ENCODE measurements around the gene IKZF3.

IKZF3 gene

DNA sequence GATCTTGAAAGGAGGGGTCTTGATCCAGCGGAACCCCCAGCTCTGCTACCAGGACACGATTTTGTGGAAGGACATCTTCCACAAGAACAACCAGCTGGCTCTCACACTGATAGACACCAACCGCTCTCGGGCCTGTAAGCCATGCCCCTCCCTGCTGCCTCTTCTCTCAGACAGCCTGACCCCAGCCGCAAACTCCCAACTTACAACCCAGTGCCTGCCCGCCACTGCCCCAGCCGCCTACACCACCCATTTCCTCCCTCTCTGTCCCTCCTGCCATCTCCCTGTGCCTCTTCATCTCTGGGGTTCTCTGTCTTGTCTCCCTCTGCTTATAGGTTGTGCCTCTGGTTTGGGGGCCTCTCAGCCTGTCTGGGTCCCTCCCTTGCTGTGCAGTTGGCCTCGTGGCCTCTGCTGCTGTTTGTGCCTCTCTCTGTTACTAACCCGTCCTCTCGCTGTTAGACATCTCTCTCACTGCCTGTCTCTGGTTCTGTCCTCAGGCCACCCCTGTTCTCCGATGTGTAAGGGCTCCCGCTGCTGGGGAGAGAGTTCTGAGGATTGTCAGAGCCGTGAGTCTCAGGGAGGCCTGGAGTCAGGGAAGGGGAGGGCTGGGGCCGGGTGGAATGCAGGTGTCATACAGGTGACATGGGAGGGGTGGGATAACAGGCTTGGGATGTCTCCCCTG, 154.7 kb downstream of the IKZF3 start:
- Histone ChIP-seq H3K4me1 (no peaks in the 10 kb centered on the region), H3K27me3 (peaks cover 10% of the 10 kb centered on the region), H3K36me3 (no peaks in the 10 kb centered on the region), H3K9me3 (no peaks in the 10 kb centered on the region), H3K4me3 (ENCODE audit: low read depth, low read length) (no peak overlapping the region)
- no peak for DNase-seq
- no peak for TF ChIP-seq CTCF (IDR thresholded peaks at IDR 0.05; ENCODE audit: low read depth, low read length)

Measured in BE2C (cell line).